IPS-18a (cell line): ENCODE data around the gene CAB39.

Source experiments
- H3K27ac ChIP-seq: one replicate; pipeline ENCODE4 v1.5.1; 2013; ENCODE audit warnings: low read length
- H3K27me3 ChIP-seq: one replicate; pipeline ENCODE4 v1.6.1; 2013; ENCODE audit warnings: mild to moderate bottlenecking, low read length; ENCODE audit not compliant: control insufficient read depth, insufficient read depth
- H3K36me3 ChIP-seq: one replicate; pipeline ENCODE4 v1.6.1; 2013; ENCODE audit warnings: low read depth, low read length; ENCODE audit not compliant: control insufficient read depth
- H3K4me1 ChIP-seq: one replicate; pipeline ENCODE4 v1.6.1; 2013; ENCODE audit warnings: low read depth, low read length; ENCODE audit not compliant: control insufficient read depth
- H3K4me3 ChIP-seq: one replicate; pipeline ENCODE4 v1.5.1; 2013; ENCODE audit warnings: low read length
- H3K9ac ChIP-seq: one replicate; pipeline ENCODE4 v1.6.1; 2013; ENCODE audit warnings: mild to moderate bottlenecking, low read length, moderate library complexity
- H3K9me3 ChIP-seq: one replicate; pipeline ENCODE4 v1.6.1; 2013; ENCODE audit warnings: low read depth, low read length; ENCODE audit not compliant: control insufficient read depth

CAB39 gene

GRCh38 chr2:230738391-230738811 is 25.8 kb downstream of the CAB39 start:
- H3K9me3 ChIP-seq, result no peaks in the 10 kb centered on the region
- H3K4me1 ChIP-seq, result no peaks in the 10 kb centered on the region
- H3K27me3 ChIP-seq, result no peaks in the 10 kb centered on the region
- no peak overlapping the region for H3K9ac ChIP-seq
- H3K36me3 ChIP-seq, result no peaks in the 10 kb centered on the region
- no peak overlapping the region for H3K4me3 ChIP-seq
- H3K27ac ChIP-seq, result no peak overlapping the region

- H3K27ac ChIP-seq, result no peak overlapping the region
These were observed 26.3 kb downstream of the CAB39 start for GRCh38 chr2:230738924-230739323.

GRCh38 chr2:230739961-230740360 is 27.3 kb downstream of the CAB39 start:
- Histone ChIP-seq H3K9me3 (no peaks in the 10 kb centered on the region), H3K4me1 (no peaks in the 10 kb centered on the region), H3K27me3 (no peaks in the 10 kb centered on the region), H3K9ac (no peak overlapping the region), H3K27ac (no peak overlapping the region), H3K4me3 (no peak overlapping the region), H3K36me3 (no peaks in the 10 kb centered on the region)

More at GRCh38 chr2:230738924-230739323, 26.3 kb downstream of the CAB39 start:
- H3K4me3 ChIP-seq, result no peak overlapping the region
- no peaks in the 10 kb centered on the region for H3K36me3 ChIP-seq
- H3K4me1 ChIP-seq, result no peaks in the 10 kb centered on the region
- H3K9me3 ChIP-seq, result no peaks in the 10 kb centered on the region
- no peaks in the 10 kb centered on the region for H3K27me3 ChIP-seq
- no peak overlapping the region for H3K9ac ChIP-seq

DNA sequence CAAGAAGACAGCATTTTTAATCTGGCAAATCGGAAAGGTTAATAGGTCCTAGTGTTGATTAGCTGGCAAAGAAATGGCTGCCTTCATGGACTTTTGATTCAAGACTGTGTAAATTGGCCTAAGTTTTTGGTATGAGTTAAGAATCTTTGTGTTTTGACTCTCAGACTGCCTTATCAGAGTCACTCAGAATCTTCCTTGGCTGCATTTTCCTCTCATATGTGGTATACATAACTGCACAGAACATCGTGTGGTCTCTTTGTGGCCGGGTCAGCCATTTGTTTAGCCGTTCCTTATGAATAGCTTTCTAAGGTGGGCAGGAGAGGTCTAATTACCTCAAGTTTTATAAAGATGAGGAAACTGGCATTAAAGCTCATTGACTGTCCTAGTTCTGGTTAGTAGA is 30.1 kb downstream of the CAB39 start:
- no peaks in the 10 kb centered on the region for H3K4me1 ChIP-seq
- no peaks in the 10 kb centered on the region for H3K36me3 ChIP-seq
- H3K4me3 ChIP-seq, result no peak overlapping the region
- H3K27me3 ChIP-seq, result no peaks in the 10 kb centered on the region
- H3K9me3 ChIP-seq, result no peaks in the 10 kb centered on the region
- H3K27ac ChIP-seq, result no peak overlapping the region
- H3K9ac ChIP-seq, result no peak overlapping the region

DNA sequence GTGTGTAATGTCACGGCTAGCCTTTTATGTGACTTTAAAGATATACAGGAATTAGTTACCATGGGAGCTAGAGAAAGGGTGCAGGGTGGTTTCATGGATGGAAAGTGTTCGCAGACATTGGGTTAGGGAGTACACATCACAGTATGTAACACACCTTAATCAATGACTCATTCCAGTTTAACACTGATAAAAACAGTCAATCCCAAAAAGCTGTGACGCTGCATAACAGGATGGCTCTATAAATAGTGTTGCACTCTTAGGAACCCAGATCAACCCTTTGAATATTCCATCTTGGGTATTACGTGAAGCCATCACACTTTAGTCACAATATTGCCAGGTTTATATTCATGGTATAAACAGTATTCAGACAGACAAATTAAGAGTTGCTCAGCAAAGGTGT is 33.6 kb downstream of the CAB39 start:
- Histone ChIP-seq H3K9me3 (no peaks in the 10 kb centered on the region), H3K4me3 (no peak overlapping the region), H3K36me3 (no peaks in the 10 kb centered on the region), H3K4me1 (no peaks in the 10 kb centered on the region), H3K27me3 (no peaks in the 10 kb centered on the region), H3K9ac (no peak overlapping the region), H3K27ac (no peak overlapping the region)

GRCh38 chr2:230748087-230748486 is 35.4 kb downstream of the CAB39 start:
- no peak overlapping the region for H3K9ac ChIP-seq
- H3K27me3 ChIP-seq, result no peaks in the 10 kb centered on the region
- no peaks in the 10 kb centered on the region for H3K4me1 ChIP-seq
- no peaks in the 10 kb centered on the region for H3K9me3 ChIP-seq
- H3K4me3 ChIP-seq, result no peak overlapping the region
- no peaks in the 10 kb centered on the region for H3K36me3 ChIP-seq
- no peak overlapping the region for H3K27ac ChIP-seq

GRCh38 chr2:230749111-230749510 is 36.5 kb downstream of the CAB39 start:
- Histone ChIP-seq H3K4me3 (no peak overlapping the region), H3K9ac (no peak overlapping the region), H3K9me3 (no peaks in the 10 kb centered on the region), H3K27ac (no peak overlapping the region), H3K36me3 (no peaks in the 10 kb centered on the region), H3K27me3 (no peaks in the 10 kb centered on the region), H3K4me1 (no peaks in the 10 kb centered on the region)

GRCh38 chr2:230751062-230751461 is 38.4 kb downstream of the CAB39 start:
- Histone ChIP-seq H3K27ac (no peak overlapping the region), H3K27me3 (no peaks in the 10 kb centered on the region), H3K9me3 (no peaks in the 10 kb centered on the region), H3K4me3 (no peak overlapping the region), H3K36me3 (no peaks in the 10 kb centered on the region), H3K4me1 (peaks cover 12% of the 10 kb centered on the region), H3K9ac (no peak overlapping the region)

DNA sequence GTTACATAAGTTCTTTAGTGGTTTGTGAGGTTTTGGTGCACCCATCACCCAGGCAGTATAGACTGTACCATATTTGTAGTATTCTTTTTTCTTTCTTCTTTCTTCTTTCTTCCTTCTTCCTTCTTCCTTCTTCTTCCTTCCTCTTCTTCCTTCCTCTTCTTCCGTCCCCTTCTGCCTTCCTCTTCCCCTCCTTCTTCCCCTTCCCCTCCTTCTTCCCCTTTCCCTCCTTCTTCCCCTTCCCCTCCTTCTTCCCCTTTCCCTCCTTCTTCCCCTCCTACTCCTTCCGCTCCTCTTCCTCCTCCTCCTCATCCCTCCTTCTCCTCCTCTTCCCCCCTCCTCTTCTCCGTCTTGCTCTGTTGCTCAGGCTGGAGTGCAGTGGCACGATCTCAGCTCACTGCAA is 41.6 kb downstream of the CAB39 start:
- peaks cover 14% of the 10 kb centered on the region for H3K4me1 ChIP-seq
- H3K9ac ChIP-seq, result no peak overlapping the region
- H3K27me3 ChIP-seq, result no peaks in the 10 kb centered on the region
- H3K36me3 ChIP-seq, result no peaks in the 10 kb centered on the region
- no peaks in the 10 kb centered on the region for H3K9me3 ChIP-seq
- no peak overlapping the region for H3K27ac ChIP-seq
- H3K4me3 ChIP-seq, result no peak overlapping the region

DNA sequence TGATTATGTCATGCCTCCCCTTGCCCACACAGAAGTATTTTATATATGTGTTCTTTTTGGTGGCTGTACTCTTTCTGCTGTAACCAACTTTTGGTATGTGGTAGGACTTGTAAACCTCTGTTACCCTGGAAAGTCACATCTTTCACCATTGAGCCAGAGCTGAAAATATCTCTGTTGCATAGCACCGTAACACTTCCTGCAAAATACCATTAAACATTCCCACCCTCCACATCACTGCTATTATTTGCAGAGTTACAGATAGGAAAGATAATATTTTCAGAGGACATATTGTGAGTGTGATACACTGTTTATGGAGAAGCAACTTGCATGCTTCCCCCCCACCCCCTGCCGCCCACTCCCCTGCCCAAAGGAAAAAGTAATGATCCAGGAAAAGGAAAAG is 44.8 kb downstream of the CAB39 start:
- H3K9ac ChIP-seq, result no peak overlapping the region

DNA sequence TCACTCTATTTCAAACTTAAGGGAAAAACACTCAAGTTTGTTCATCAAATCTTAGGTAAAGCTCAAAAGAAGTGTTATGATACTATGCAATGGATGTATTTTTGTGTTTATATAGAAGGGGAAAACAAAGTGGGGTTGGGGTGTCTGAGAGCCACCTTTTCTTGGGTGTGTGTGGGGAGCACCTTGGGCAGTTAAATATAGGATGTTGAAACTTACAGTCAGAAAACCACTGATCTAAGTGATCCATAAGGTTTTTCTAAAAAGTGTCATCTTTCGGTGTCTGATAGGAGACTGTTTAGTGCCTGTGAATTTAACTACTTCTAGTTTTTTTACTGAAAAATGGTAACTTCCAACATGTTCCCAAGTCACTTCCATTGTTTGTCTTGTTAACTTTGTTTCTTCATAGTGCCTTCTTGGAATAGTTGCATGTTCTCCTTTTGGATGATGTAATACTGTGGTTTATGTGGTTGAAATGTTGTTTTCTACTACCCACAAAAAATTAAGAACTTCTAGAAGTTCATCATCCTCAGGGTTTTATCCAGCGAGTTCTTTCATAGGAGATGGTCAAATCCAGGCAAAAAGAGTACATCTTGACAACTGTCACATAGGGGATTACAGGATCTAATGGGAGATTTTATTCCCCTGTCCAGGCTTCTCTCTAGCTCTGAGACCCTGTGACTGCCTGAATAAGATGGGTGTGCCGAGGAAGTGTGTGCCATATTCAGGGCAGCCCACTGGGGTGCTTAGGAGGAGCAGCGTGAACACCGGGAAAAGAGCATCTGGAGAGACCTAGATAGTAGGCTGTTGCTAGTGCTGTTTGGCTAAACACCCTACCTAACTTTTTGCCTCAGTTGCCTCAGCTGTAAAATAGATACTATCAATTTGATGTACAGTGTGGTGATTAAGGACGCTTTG is 46.2 kb downstream of the CAB39 start:
- Histone ChIP-seq H3K9ac (no peak overlapping the region), H3K4me3 (no peak overlapping the region), H3K4me1 (peaks cover 14% of the 10 kb centered on the region), H3K36me3 (no peaks in the 10 kb centered on the region), H3K27ac (no peak overlapping the region), H3K27me3 (no peaks in the 10 kb centered on the region), H3K9me3 (no peaks in the 10 kb centered on the region)

More for the DNA sequence above, 44.8 kb downstream of the CAB39 start:
- H3K27me3 ChIP-seq, result no peaks in the 10 kb centered on the region
- H3K9me3 ChIP-seq, result no peaks in the 10 kb centered on the region
- H3K27ac ChIP-seq, result no peak overlapping the region
- H3K36me3 ChIP-seq, result no peaks in the 10 kb centered on the region
- H3K4me3 ChIP-seq, result no peak overlapping the region
- H3K4me1 ChIP-seq, result peaks cover 14% of the 10 kb centered on the region
